ENCODE data around the gene ABHD14A.
"Not testable (repeated sequence)": the region's sequence is repeated elsewhere in the genome, so short reads cannot be mapped to it uniquely, and the experiment has no call there.

The ABHD14A gene

DNA sequence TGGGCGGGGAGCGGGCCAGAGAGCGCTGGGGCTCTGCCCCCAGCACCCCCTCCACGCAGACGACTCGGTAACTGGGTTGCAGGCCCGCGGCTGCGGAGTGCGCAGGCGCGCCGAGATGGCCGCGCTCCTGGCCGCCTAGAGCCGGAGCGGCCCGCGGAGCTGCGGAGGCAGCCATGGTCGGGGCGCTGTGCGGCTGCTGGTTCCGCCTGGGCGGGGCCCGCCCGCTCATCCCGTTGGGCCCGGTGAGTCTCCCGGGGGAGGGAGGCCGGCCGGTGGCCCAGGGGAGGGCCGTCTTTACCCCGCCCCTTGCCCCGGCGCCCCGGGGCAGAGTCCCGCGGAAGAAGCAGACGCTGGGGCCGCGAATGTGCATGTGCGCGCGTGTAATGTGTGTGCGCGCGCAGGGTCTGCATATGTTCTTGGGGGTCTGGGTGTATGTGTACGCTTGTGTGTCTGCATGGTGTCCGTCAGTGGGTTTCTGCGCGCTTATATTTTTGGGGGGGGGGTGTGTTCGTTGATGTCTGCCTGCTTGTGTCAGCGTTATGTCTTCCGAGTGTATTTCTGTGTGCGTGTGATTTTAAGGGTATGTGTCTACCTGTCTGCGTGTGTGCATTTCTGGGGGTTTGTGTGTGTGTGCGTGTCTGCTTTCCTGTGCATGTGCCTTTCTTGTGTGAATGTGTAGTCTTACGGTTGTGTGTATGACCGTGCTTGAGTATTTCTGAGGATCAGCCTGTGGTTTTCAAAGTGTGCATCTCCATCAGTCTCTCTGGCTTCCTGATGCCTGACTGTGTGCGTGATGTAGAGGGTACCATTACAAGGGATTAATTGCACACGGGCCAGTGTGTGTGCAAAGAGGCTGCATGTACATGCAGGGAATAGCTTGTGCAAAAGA, at the start of gene ABHD14A:
TSS of gene ABHD14A (plus strand) at position 102 of the 889 bp plus-strand sequence. CDS start at position 174, 72 bp downstream.
- no peak for FAIRE-seq

DNA sequence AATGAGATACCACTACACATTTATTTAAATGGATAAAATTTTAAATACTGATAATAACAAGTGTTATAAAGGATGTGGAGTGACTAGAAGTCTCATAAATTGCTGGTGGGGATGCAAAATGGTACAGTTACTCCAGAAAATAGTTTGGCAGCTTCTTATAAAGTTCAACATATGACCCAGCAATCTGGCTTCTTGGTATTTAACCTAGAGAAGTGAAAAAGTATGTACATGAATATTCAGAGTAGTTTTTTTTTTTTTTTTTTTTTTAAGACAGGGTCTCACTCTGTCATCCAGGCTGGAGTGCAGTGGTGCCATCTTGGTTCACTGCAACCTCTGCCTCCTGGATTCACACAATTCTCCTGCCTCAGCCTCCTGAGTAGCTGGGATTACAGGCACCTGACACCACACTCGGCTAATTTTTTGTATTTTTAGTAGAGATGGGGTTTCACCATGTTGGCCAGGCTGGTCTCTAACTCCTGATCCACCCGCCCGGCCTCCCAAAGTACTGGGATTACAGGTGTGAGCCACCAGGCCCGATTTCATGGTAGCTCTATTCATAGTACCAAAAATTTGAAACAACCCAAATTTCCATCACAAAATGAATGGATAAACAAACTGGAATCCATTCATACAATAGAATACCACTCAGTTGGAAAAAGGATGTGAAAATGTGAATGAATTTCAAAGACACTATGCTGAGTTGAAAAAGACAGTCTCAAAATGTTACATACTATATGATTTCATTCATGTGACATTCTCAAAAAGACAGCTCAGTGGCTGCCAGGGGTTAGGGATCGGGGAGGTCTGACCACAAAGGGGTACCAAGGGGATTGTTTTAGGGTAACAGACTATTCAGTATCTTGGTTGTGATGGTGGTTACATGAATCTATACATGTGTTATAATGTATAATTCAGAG, 47.5 kb upstream of the ABHD14A start:
- FAIRE-seq = no peak

GRCh38 chr3:51928438-51928837, 46.4 kb upstream of the ABHD14A start:
- no peak for FAIRE-seq

- not testable (repeated sequence) for FAIRE-seq
Observed at GRCh38 chr3:51928981-51929380, 45.9 kb upstream of the ABHD14A start.

GRCh38 chr3:51929420-51930003, 45.4 kb upstream of the ABHD14A start:
- FAIRE-seq = no peak

DNA sequence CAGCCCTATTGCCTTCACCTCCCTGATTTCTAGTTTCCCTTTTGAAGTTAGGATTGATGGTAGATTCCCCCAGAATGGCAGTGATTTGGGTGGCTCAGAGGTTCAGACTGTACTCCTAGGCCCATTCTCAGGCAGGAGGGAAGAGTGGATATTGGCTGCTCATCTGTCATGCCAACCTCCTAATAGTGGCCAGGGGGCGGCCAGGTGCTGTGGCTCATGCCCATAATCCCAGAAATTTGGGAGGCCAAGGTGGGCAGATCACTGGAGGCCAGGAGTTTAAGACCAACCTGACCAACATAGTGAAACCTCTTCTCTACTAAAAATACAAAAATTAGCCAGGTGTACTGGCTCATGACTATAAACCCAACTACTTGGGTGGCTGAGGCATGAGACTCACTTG, 44.4 kb upstream of the ABHD14A start:
- no peak for FAIRE-seq

DNA sequence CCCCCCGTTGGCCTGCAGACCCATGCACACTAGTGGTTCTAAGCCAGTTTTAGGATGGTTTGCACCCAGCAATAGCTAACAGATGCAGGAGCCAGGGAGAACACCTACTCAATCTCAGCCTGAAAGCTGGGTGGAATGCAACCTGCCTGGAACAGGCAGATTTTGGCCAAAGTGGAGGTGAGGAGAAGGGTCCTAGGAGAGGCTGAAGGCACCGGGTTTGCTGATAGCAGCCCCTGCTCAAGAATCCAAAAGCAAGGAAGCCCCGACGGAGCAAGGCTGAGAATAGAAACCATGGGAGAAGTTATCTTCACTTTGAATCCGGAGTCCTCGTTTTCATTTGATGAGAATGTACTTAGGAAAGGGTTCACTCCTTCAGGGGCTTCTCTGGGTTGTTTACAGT, 43.1 kb upstream of the ABHD14A start:
- FAIRE-seq = no peak

DNA sequence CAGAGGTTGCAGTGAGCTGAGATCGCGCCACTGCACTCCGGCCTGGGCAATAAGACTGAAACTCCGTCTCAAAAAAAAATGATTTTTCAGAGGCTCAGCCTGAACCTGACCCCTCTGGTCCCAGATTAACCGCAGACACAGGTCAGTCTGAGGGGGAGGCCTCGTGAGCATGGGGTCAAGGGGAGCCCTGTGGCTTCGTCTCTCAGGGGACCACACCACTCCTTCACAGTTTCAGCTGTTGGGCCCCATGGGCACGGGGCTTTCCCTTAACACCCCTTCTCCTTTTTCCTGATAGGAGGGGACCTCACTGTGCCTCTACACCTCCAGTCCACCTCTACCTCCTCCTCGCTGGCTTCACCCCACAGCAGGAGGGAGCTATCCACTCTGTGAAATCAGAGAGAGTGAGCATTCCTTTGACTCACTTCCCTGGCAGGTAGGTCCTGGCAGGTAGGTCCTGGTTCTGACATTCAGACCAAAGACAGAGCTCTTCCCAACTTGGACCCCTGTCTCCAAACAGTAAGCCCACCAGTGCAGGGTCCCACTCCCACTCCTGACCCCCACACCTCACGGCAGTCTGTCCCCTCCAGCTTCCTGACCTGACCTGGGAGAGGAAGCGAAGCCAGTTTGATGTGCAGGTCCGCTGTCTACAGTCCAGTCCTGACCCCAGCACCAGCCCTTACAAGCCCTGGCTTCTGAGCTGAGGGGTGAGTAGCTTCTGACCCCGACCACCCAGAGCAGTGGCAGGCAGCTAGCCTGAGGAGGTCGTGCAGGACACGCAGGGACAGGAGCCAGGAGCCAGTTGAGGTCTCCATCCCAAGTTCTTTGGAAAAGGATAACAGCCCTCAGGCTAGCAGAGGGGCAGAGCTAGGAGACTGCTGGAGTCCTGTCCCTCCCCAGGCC, 42.1 kb upstream of the ABHD14A start:
- no peak for FAIRE-seq

- no peak for FAIRE-seq
Observed at GRCh38 chr3:51933471-51934138, 41.3 kb upstream of the ABHD14A start.

DNA sequence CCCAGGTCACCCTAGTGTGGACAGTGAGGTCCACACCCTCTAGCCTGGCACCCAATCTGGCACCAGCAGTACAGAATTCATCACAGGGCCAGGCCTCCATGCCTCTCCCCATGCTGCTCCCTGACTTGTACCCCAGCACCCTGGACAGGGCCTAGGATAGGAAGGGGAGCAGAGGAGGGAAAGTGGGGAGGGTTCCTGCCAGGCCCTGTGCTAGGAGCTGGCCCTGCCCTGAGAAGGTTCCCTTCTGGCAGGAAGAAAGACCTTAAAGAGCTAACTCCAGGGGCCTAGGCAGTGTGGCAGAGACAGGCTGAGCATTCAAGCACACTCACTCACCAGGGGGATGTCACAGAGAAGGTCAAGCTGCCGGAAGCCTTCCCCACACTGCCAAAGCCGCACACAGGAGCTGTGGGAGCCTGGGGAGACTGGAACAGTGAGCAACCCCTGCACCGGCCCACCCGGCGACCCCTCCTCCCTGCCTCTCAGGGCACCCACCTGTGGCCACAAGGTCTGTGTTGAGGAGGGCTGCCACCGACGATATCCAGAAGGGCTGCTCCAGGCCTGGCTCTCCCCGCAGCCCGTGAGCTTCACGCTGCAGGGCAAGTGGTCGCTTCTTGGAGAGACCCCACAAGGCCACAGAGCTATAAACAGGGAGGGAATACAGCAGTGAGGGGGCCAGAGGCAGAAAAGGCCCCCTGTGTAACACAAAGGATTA, 40.6 kb upstream of the ABHD14A start:
- FAIRE-seq = no peak

- FAIRE-seq = no peak
Observed at GRCh38 chr3:51934991-51935885, 39.6 kb upstream of the ABHD14A start.

DNA sequence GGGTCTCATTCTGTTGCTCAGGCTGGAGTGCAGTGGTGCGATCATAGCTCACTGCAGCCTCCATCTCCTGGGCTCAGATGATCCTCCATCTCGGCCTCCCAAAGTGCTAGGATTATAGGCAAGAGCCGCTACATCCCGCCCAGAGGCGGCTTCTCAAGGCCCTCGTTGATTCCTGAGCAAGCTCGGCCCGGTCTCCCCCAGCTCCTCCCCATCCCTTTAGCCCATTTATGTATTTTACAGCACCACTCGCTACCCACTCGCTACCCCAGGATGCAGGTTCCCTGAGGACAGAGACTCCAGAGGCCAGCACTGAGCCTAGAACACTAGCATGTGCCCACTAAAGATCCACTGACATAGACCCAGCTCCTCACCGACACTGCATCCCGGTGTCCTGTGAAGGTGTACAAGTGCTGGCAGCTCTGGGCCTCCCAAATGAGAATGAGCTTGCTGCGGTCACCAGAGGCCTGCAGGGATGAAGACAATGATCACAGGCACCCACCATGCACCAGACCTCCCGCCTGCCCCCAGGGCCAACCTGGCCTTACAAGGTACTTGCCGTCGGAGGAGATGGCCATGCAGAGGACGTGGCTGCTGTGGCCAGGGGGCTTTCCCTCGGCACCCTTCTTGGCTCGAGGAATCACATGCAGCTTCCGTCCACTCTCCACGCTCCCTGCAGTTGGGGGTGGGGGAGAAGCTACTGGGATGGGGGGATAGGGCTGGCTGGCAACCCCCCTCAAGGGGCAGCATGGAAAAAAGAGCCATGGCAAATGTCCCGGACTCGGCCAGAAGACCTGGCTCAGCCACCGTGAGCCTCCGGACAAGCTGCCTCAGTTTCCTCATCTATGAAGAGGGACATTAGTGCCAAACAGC, 38.7 kb upstream of the ABHD14A start:
- FAIRE-seq = no peak

GRCh38 chr3:51937014-51937413, 37.9 kb upstream of the ABHD14A start:
- FAIRE-seq = no peak

DNA sequence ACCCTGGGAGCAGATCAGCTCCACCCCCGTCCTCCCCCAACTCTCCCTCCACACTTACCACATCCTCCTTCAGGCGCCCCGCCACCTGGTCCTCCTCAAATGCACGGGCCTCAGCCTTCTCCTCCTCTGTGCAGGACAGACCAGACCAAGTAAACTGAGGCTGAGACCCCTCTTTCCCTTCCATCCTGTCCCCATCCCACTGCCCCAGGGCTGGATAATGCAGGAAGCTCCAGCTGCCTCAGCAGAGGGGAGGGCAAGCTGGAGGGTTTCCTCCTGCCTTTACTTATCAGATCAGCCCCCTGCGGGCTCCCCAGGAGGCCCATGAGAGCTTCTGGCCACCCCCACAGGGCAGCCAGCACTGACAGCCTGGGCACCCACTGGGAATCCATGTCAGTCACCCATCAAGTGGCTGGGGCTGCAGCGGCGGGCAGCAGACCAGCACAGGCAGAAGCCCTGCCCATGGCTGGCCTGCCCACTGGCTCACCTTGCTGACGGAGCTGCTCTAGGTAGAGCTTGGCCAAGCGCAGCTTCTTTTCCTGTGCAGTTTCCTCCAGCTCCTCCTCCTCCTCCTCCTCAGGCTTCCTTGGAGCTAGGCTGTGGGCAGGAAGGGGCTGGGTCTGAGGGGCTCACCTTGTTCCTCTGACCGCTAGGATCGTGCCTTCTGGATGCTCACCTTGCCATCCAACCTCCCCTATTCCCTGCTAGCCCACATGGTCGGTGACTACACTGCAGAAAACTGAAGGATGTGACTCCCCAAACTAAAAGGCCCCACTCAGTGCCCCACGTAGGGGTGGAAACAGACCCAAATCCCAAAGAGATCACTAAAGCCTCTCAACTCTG, 37.0 kb upstream of the ABHD14A start:
- FAIRE-seq = no peak

DNA sequence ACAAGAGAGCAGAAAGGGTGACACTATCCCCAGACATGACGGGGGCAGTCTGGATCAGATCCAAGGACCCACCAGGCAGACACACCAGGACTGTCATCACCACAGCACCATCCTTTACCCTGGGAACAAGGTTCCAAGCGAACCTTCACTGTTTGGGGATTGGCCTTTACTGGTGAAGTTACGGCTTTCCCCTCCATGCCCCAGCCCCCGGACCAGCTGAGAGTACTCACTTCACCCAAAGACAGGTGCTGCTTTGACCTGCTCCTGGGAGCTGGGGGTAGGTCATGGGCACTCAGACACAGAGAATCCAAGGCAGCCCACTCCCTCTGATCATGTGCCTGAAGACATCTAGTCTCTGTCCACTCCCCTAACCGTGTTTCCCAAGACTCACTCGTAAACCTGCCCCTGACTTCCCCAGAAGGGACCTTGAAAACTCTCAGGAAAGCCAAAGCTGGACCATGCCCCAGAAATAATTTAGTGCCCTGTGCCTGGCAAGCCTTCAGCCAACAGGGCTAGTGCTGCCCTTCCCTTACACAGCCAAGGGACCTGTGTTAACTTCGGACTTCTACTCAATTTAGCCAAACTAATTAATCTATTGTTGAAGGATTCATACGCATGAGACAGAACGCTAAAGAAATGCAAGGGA, 36.0 kb upstream of the ABHD14A start:
- FAIRE-seq = no peak

DNA sequence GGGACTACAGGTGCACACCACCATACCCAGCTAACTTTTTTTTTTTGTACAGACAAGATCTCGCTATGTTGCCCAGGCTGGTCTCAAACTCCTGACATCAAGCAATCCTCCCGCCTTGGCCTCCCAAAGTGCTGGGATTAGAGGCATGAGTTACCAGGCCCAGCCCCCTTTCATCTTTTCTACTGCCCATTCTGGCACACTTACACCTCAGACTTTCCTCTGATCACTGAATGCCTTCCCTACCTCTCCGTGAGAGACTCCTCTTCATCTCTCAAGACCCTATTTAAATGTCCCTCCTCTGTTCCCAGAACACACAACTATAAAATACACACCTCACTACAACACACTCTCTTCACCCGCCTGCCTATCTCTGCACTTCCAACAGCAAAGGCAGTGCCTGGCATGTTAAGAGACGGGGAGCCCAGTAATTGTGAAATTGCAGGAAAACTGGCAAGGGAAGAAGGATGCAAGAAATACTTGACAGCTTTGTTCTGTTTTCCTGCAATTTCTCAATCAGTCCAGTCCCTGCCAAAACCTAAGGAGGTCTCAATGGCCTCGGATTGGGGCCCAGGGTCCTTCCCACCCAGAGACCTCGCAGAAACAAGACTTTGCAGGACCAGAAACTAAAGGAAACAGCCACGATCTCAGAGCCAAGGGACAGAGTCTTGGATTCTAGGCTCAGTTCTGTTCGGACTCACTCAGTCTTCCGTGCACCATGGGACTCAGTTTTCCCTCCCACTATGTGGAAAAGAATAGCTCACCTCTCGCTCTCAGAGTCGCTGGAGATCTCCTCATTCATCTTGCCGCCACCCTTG, 34.0 kb upstream of the ABHD14A start:
- FAIRE-seq = no peak
